NCI-H82 treated with DMSO at 0.1 percent for 48 hours (cell line): ENCODE results near the gene PTCD2.
A peak's percentile ranks its signal among the peaks of the same experiment; 100 is the strongest.
"Not testable (repeated sequence)": the region's sequence is repeated elsewhere in the genome, so short reads cannot be mapped to it uniquely, and the experiment has no call there.

ENCODE experiments used
- DNase-seq: peaks from one replicate; lab custom pipeline; 2025; ENCODE audit not compliant: unreplicated experiment; lab: John Stamatoyannopoulos, UW

PTCD2 gene

DNA sequence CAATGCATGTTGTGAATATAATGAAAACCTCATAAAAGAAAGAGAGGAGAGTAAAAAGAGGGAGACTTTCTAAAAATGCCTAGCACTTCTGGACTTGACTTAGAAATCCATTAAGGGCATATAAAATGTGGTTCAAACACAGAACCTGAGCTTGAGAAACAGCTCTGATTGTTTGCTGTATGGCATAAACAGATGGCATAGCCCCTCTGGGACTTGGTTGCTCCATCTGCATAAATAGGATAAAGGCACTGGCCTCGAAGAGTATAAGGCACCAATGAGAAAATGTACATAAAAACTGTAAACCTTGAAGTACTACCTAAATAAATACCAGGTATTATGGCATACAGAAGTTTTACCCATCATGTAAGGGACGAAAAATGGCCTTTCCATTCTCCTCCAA lies 23.9 kb upstream of the PTCD2 start:
- peak; percentile 35 for DNase-seq

DNA sequence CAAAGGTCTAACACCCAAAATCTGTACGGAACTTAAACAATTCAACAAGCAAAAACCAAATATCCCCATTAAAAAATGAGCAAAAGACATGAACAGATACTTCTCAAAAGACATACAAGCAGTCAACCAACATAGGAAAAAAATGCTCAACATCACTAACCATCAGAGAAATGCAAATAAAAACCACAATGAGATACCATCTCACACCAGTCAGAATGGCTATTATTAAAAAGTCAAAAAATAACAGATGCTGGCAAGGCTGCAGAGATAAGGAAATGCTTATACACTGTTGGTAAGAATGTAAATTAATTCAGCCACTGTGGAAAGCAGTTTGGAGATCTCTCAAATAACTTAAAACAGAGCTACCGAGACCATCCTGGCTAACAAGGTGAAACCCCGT lies 22.0 kb upstream of the PTCD2 start:
- DNase-seq = not testable (repeated sequence)

DNA sequence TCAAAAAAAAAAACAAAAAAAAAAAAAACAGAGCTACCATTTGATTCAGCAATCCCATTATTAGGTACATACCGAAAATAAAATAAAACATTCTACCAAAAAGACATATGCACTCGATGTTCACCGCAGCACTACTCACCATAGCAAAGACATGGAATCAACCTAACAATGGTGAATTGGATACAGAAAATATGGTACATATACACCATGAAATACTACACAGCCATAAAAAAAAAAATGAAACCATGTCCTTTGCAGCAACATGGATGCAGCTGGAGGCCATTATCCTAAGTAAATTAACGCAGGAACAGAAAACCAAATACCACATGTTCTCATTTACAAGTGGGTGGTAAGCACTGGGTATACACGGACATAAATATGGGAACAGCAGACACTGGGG lies 21.5 kb upstream of the PTCD2 start:
- DNase-seq = no peak

DNA sequence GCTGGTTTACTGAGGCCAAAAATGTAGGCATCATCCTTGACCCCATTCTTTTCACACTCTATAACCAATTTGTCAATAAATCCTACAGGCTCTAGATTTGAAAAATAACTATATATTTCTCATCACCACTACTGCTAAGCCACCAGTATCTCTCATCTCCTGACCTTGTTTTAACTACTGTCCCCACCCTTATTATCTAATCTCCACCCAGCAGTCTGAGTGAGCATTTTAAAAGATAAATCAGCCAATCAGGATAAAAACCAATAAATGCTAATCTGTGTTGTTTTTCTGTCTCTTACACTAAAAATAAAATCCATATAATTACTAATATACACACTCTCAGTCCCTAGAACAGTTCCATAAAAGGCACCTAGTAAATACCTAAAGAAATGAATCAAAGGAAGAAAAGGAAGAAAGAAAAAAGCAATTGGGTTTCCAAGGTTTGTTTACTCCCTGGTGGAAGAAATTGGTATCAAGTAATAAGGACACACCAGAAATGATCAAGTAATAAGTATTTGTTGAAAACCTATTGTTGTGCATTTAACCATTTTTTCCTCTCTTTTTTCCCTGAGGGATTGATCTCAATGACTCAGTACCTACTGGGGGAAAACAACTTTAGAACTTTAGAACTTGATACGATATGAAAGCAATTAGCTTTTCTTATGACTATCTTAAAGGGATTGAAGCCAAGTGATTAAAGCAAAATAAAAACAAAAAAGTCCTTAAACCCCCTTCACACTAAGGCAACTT lies 19.4 kb upstream of the PTCD2 start:
- no peak for DNase-seq

DNA sequence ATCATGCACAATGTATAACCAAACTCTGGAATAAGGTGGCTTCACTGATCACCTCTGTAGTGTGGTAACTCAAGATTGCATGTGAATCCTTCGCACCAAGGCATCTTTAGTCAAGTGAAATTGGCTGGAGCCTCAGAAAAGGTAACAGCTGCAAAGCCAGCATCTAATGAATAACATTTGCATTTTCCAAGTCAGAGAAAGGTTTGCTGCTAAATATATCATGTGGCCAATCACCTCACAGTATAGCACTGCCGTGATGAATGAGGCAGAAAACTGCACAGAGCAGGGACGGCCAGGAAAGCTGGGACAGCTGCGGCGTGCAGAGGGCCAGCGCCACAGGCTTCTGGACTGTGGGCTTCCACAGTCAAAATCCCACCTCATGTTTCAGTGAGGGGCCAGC lies 18.6 kb upstream of the PTCD2 start:
- no peak for DNase-seq

DNA sequence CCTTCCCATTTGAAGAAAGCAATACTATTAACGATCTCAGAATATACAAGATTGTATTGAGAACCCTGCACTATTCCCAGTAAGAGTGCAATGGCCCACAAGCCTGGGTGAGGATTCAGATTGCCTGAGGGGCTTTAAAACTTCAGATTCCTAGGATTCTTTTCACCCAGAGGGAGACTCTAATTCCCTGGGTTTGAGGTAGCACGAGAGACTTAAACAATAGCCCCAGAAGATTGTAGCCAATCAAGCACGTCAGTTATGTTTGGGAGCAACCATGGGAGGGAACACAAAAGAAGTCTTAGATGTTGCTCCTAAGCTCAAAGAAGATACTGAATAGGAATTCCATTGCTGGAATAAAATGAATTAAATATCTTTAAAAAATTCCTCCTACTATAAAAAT lies 18.0 kb upstream of the PTCD2 start:
- no peak for DNase-seq

DNA sequence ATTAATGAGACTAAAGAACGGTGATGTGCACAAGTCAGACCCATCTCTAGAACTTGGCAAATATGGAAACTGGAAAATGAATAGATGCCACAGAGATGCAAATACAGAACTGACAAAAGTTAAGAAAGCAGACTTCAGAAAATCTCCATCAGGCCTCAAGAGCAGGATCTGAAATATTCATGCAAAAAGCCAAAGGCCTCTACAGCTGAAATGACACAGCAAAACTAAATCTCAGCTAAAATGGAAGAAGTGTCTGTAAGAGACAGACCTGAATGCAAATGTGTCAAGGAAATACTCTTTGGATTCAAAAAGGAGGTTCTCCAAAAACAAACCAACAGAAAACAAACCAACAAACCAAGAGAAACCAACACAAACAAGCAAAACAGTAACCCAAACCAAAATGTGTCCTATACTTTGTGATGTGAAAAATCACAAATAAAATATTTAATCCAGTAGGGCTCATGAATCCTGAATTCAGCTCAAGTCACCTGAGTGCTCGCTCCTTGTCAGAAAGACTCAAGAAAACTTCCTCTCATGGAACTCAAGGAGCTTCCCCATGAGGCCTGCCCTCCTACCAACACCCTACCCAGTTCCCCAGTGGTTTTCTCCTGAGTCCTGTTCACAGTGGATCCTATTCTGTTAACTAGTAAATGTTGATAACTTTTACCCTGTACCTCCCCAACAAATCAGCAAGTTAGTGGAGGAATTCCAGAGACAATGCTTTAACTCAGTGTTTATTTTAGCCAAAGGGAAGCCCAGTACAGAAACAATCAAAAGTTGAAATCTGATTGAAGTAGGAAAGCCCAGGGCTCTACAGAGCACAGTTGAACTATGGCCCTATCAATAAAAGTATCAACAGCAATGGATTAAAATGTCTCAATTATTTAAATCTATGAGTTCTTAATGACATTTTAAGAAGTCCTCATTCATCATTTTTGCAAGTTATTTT lies 14.7 kb upstream of the PTCD2 start:
- DNase-seq = no peak

DNA sequence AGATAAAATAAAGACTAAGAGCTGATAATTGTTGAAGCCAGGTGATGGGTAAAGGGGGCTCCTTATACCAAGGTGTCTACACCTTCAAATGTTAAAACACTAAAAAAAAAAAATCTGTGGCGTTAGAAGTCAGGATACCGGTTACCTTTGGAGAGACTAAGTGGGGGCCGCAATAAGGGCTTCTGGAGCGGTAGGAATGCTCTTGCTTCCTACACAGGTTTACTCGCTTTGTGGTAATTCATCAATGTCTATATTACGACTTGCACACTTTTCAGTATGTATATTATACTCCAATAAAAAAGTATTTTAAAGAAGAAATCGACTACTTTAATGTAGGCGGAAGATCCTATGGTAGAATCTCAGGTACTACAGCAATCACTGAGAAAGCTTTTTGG lies 12.6 kb upstream of the PTCD2 start:
- no peak for DNase-seq

DNA sequence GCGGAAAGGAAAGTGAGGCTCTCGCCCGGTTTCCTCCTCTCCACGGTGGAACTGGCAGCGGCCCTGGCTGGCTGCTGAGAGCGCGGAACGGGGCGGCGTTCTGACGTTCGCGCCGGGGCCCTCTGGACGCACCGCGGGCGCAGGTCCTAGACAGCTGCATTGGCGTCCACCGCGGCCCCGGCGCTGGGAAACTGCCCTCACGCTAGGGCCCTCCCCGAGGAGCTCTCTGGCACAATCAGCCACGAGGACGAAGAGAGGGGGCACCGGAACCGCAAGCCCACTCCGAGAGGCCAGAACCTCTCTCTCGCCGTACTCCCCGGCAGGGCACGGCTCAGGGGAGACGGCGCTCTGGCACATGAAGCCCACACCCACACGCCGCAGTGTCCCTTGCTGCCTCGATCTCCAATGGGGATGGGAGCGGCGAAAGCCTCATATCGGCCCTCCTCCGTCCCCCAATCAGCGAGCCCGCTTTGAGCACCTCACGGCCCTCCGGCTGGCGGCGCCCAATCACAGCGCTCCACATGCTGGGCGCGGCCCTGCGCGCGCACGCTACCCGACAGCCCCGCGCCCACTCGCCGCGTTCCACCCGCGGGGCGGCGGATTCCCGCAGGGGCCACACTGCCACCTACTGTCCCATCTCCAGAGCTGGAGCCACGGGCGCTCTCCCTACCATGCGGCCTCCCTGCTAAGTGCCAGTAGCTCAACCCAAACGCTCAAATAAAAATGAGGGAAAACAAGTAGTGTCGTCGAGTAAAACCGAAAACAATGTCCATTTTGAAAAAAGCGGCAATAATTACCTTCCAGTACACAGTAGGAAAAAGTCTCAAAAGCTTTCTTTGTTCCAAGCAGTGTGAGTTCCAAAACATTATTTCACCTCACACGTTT lies 12.0 kb upstream of the PTCD2 start:
- peak; percentile 80 for DNase-seq

DNA sequence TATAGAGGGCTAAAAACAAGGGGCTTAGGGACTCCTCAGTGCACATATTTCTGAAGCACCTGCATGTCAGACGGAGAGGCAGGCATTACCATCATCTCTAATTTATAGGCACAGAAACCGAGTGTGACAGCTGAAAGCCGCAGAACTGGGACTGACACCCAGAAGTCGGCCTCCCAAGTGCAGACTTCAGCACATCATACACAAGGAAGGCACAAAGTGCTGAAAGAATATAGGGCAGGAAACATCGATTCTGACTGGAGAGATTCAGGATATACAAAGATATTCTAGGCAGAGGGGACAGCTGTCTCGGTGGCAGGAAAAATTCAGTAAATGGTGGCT lies 11.4 kb upstream of the PTCD2 start:
- DNase-seq = no peak

DNA sequence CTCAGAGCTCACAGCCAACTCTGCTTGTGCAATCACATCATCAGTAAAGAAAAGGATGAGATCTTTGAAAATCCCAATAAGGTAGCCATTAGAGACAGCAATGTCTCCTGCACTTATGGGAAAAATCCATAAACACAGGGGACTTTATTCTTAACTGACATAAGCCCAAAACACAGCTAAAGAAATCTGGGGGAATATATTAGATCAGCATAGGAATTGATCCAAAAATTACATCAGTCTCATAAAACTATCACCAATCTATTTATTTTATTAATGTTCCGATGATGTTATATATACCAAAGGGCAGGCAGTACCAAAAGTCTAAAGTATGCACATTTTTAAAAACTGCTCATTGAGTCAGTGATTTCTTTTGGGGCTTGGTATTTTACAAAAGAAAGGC lies 7.0 kb upstream of the PTCD2 start:
- no peak for DNase-seq

DNA sequence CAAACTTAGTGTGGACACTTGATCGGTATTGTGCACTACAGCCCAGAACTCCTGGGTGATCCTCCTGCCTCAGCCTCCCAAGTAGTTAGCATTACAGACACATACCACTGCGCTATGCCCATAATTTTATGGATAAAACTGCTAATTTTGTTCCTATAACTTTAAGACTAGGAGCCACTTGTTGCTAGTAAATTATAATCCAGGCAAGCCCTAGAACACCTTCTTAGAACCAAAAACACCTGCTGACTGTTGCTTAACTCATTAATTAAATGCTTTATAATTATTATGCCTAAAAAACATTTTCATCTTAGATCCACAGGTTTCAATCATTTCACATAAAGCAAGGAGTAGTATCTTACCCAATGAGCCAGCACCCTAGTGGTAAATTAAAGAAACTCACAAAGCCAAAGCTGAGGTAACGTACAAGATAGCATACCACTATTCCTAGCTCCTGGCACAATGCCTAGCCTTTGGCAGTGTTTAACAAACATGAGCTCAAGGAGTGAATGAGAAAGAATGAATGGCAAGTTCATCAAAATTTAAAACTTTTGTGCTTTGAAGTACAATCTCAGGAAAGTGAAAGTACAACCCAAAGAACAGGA lies 5.5 kb upstream of the PTCD2 start:
- no peak for DNase-seq

DNA sequence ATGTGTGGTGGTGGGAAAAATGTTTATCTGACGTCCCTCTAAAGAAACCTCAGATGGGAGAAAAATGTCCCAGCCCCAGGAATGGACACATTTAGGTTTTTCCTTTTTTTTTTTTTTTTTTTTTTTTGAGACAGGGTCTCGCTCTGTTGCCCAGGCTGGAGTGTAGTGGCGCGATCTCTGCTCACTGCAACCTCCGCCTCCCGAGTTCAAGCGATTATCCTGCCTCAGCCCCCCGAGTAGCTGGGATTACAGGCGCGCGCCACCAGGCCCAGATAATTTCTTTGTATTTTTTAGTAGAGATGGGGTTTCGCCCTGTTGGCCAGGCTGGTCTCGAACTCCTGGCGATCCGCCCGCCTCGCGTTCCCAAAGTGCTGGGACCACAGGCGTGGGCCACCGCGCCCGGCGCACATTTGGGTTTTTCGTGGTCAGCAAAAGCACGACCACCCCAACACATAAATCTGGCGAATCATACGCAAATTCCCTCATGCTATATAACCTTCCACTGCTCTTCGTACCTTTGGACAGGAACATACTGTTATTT lies 668 bp upstream of the PTCD2 start:
- not testable (repeated sequence) for DNase-seq

DNA sequence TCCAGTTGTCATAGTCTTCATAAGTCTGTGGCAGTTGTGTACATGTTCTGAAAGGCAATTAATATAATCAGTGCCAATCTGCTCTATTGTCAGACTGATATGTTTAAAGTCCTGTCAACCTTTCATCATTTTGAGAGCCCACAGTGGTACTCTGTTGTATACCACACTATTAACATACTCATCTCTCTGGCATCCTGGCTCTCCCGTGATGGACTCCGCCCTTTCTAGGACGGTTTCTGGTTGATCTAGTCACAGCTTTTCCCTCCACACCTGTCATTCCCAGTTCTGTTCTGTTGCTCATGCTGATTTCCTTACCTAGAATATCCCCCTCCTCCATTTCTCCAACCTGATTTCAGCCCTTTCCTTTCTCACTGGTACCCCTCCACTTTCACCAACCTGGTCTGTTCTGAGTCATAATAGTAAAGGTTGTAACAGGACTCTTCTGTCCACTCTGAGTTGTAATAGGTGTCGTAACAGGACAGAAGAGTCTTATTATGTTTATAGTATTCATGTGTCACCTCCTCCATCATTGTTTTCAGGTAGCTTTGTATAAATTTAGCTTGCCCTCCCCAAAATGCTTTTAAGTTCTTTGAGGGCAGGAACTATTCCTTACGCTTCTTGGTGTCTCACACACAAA lies 4.1 kb downstream of the PTCD2 start:
- DNase-seq = no peak

DNA sequence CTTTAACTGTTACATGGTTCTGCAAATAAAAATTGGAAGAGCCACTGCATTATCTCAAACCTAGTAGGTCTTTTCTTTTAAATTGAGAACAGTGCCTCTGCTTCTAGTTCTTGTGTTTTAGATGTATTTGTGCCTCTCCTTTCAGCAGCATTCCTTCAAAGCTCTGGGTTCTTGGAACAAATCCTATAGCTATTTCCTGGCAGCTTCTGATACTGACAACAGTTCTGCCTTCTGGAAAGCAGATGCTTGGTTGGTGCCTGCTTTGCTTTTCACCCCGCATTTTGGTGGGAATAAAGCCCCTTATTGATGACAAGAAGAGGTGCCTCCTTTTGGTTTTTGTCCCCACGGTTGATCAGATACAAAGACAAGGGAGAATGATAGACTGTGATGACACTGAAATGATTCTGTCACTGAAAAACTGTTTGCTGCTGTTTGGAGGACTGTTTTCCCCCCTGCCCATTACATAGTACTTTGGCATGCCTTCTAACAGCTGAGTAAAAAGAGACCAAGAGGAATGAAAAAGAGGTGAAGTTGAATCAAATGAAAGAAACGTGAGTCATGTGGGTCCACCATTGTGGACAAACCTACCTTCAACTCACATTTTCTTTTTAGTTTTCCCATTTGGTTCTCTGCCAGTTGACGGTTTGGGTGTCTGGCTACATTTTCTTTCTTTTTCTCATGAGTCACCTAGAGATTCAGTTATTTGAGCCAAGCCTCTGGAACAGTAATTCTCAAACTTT lies 5.6 kb downstream of the PTCD2 start:
- no peak for DNase-seq

DNA sequence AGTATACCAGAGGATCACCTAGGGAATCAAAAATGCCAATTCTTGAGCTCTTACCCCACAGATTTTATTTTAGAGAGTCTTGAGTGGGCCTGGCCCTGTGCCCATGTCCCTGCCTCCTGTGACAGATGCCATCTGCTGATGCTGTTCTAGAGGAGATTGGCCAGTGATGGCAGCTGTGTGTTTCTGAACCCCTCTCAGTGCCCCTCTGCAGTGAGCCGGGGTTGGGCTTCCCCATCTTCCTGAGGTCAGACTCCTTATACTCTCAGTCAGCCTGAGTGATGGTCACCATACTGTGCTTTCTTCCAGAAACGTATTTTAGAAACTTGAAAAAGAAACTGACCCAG lies 6.1 kb downstream of the PTCD2 start:
- no peak for DNase-seq

DNA sequence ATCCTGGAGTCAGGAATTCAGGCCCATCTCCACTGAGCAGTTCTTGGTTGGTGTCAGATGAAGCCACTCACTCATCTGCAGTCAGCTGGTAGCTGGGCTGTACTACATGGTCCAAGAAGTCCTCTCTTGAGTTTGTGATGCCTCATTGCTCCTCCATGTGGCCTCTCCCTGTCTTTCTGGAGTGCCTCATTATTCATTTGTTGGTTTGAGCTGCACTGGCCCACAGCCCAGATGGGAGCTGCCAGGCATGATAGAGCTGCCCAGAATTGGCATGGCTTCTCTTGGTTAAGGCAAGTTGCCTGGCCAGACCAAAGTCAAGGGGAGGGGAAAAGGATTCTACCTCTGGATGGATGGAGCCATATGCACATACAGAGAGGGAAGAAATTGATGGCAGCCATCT lies 8.0 kb downstream of the PTCD2 start:
- no peak for DNase-seq

DNA sequence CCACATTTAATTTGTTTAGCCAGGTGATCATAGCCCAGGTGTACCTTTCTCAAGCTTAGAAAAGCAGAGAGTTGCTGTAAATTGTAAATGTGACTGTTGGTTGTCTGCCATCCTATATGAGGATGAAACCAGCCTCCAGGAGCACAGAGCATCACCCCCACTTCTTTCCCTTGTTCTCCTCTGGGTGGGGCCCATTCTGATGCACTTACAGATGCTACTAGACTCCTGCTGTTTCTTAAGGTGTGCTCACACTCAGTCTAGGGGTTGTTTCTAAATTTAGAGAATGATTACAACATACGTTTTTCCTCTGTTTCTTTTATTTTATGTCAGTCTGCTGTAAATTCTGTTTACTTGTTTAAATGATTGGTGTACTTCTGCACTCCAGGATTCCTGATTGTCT lies 10.5 kb downstream of the PTCD2 start:
- no peak for DNase-seq

DNA sequence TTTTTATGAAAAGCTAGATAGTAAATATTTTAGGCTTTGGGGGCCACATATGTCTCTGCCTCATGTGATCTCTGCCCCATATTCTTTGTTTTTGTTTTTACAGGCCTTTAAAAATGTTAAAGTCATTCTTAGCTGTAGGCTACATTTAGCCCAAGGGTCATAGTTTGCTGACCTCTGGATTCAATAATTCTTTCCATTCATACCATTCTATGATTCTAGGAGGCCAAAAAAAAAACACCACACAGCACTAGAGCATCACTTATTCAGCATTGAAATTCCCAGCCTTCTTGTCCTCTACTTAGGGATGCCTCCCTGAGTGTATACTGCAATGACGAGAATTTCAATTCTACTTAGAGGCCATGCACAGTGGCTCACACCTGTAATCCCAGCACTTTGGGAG lies 17.0 kb downstream of the PTCD2 start:
- DNase-seq = no peak

DNA sequence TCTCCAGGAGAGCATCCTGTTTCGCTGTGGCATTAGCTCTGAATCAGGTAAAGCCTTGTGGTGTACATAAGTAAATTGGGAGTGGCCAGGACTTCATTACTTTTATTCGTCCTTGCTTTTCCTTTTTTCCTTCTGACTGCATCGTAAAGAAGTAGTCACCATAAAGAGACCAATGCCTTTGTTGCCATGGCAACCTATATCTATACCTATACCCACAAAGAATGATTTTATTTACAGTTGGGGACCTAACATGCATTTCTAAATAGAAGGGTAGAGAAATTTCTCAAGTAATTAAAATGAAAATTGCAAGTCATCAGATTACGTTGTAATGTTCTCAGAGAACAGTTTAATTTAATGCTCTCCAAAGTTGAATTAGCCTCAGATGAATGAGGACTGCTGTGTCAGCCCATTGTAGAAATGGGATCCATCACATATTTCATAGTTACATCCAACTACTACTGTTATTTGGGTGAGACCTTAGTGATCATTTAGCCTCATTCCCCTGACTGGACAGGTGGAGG lies 18.6 kb downstream of the PTCD2 start:
- no peak for DNase-seq
